ENCODE results near the gene ARHGEF40. TPM values are rescaled to one million over a fixed set of nuclear protein-coding genes. Genes with fewer than 3 reads are reported as not detected.

The ARHGEF40 gene
- total and polyA plus RNA-seq, 4 experiments from 2014 or later, result 0.42 to 0.66 (median 0.51) TPM

Small RNA genes lying within 50 kb of the gene (microRNA-seq; reads per million reads assigned to microRNA genes)
- gene MIR6717 (ENCODE audit: borderline microRNAs expressed, borderline number of aligned reads, borderline replicate concordance), result not detected

Other genes starting within 250 kb of the ARHGEF40 start
- gene RNASE3, start 178.9 kb upstream of the ARHGEF40 start, total RNA-seq, result not detected
- not detected for gene RNASE3, start 178.9 kb upstream of the ARHGEF40 start, polyA plus RNA-seq
- not detected for gene RNASE2, start 114.8 kb upstream of the ARHGEF40 start, total RNA-seq
- gene RNASE2, start 114.8 kb upstream of the ARHGEF40 start, polyA plus RNA-seq, result not detected
- gene METTL17, start 80.3 kb upstream of the ARHGEF40 start, total RNA-seq, result 100 to 1,000 TPM; 119 to 125 TPM
- gene METTL17, start 80.3 kb upstream of the ARHGEF40 start, polyA plus RNA-seq, result 10 to 100 TPM; 36.9 to 42.0 TPM
- gene SLC39A2, start 71.0 kb upstream of the ARHGEF40 start, total RNA-seq, result under 1 TPM in 1 of 2 experiments, not detected in 1; 0.67 TPM
- gene SLC39A2, start 71.0 kb upstream of the ARHGEF40 start, polyA plus RNA-seq, result not detected
- gene NDRG2, start 45.2 kb upstream of the ARHGEF40 start, total RNA-seq, result 10 to 100 TPM; 31.9 to 32.4 TPM
- gene NDRG2, start 45.2 kb upstream of the ARHGEF40 start, polyA plus RNA-seq, result 10 to 100 TPM; 26.9 to 34.5 TPM
- not detected for gene TPPP2, start 40.1 kb upstream of the ARHGEF40 start, total RNA-seq
- gene TPPP2, start 40.1 kb upstream of the ARHGEF40 start, polyA plus RNA-seq, result not detected
- gene RNASE13, start 35.5 kb upstream of the ARHGEF40 start, total RNA-seq, result not detected
- gene RNASE13, start 35.5 kb upstream of the ARHGEF40 start, polyA plus RNA-seq, result not detected
- not detected for gene RNASE7, start 27.9 kb upstream of the ARHGEF40 start, total RNA-seq
- gene RNASE7, start 27.9 kb upstream of the ARHGEF40 start, polyA plus RNA-seq, result not detected
- not detected for gene RNASE8, start 12.5 kb upstream of the ARHGEF40 start, total RNA-seq
- gene RNASE8, start 12.5 kb upstream of the ARHGEF40 start, polyA plus RNA-seq, result not detected
- gene ZNF219, start 28.4 kb downstream of the ARHGEF40 start, total RNA-seq, result 1 to 10 TPM; 7.6 to 8.0 TPM
- 1 to 10 TPM in 1 of 2 donors, under 1 TPM in 1; 0.80 to 3.0 TPM for gene ZNF219, start 28.4 kb downstream of the ARHGEF40 start, polyA plus RNA-seq
- gene TMEM253, start 30.8 kb downstream of the ARHGEF40 start, total RNA-seq, result not detected
- gene TMEM253, start 30.8 kb downstream of the ARHGEF40 start, polyA plus RNA-seq, result not detected
- gene OR5AU1, start 85.8 kb downstream of the ARHGEF40 start, total RNA-seq, result not detected
- not detected for gene OR5AU1, start 85.8 kb downstream of the ARHGEF40 start, polyA plus RNA-seq
- gene HNRNPC, start 199.1 kb downstream of the ARHGEF40 start, total RNA-seq, result 100 to 1,000 TPM; 538 to 539 TPM
- gene HNRNPC, start 199.1 kb downstream of the ARHGEF40 start, polyA plus RNA-seq, result 1,000 to 10,000 TPM in 1 of 2 donors, 100 to 1,000 TPM in 1; 705 to 1,178 TPM
- gene RPGRIP1, start 209.8 kb downstream of the ARHGEF40 start, total RNA-seq, result under 1 TPM in 1 of 2 experiments, not detected in 1; 0.47 TPM
- gene RPGRIP1, start 209.8 kb downstream of the ARHGEF40 start, polyA plus RNA-seq, result not detected

Measured in CD4-positive, alpha-beta memory T cell (primary cell).